ENCODE data around the gene TBC1D13.

Gene TBC1D13

DNA sequence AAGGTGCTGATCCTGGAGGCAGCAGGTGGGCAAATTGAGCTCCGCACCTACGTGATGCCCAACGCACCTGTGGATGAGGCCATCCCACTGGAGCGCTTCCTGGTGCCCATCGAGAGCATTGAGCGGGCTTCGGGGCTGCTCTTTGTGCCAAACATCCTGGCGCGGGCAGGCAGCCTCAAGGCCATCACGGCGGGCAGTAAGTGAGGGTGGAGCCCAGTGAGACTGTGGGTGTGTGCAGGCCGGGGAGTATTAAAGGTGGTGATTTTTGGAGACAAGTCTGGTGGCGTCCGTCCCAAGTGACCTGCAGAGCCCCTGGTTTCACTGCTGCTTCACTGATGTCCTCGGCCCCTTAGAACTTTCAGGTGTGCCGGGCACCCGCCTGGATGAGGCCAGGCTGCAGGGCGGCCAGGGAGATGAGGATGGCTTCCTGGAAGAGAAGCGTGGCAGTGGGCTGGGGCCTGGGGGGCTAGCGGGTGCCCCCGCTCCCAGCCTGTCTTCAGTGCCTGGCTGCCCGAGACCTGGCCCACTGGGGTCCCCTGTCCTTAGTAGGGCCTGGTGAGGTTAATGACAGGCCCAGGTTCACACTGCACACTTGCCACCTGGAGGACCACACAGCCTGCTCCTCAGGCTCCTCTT, 35.5 kb downstream of the TBC1D13 start:
- CTCF ChIA-PET, result no interaction called here
- no peak for TF ChIP-seq CTCF (IDR thresholded peaks at IDR 0.05; ENCODE audit: insufficient read depth, low read length, missing control alignments)
- POLR2A ChIA-PET, result no interaction called here
- DNase-seq (ENCODE audit: low read depth, low spot score), result no peak
- H3K4me3 ChIP-seq (ENCODE audit: low read depth, low read length), result no peak overlapping the region

- ChIA-PET CTCF (no interaction called here), POLR2A (no interaction called here)
- DNase-seq (ENCODE audit: low read depth, low spot score), result no peak
- no peak overlapping the region for H3K4me3 ChIP-seq (ENCODE audit: low read depth, low read length)
- TF ChIP-seq CTCF (IDR thresholded peaks at IDR 0.05; ENCODE audit: insufficient read depth, low read length, missing control alignments), result no peak
Observed at GRCh38 chr9:128823362-128823902, 36.4 kb downstream of the TBC1D13 start.

GRCh38 chr9:128823903-128824406, 36.9 kb downstream of the TBC1D13 start:
- TF ChIP-seq CTCF (IDR thresholded peaks at IDR 0.05; ENCODE audit: insufficient read depth, low read length, missing control alignments), result no peak
- no peak for DNase-seq (ENCODE audit: low read depth, low spot score)
- CTCF ChIA-PET, result no interaction called here
- POLR2A ChIA-PET, result no interaction called here
- H3K4me3 ChIP-seq (ENCODE audit: low read depth, low read length), result no peak overlapping the region

GRCh38 chr9:128824911-128825310, 37.9 kb downstream of the TBC1D13 start:
- POLR2A ChIA-PET, result no interaction called here
- no peak for DNase-seq (ENCODE audit: low read depth, low spot score)
- CTCF ChIA-PET, result no interaction called here
- TF ChIP-seq CTCF (IDR thresholded peaks at IDR 0.05; ENCODE audit: insufficient read depth, low read length, missing control alignments), result no peak
- H3K4me3 ChIP-seq (ENCODE audit: low read depth, low read length), result no peak overlapping the region

DNA sequence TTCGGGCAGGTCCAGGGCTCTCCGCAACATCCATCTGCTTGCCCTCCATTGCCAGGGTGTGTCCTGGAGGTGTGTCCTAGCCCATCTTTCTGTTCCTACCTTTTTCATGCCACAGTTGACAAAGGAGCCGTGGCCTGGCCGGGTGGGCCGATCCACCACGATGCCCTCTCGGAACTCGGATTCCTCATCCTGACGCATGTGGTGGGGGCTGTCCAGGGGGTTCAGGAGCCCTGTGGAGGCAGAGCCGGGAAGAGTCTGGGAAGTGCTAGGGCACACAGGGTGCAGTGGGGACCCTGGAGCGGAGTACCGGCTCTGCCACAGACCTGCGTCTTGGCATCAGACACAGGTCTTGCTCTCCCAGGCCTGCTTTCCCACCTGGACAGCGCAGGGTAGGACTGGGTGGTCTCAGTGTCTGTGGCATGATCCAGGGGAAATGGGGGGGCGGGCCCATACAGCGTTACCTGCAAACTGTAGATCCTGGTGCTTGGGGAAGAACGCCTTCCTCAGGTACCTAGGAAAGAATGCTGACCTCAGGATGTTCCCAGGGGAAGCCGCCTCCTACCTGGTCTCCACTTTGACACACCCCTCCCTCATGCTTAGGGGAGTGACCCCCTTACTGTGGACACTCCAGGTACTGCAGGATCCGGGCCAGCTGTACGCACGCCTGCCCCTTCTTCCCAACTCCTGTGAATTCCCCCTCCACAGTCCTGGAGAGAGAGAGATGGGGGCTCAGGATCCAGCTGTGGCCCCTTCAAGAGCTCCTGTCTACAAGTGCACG, 39.1 kb downstream of the TBC1D13 start:
- no peak overlapping the region for H3K4me3 ChIP-seq (ENCODE audit: low read depth, low read length)
- ChIA-PET POLR2A (no interaction called here), CTCF (interaction anchor here (1.9 to 4.9 kb wide), 2 partner anchors 7 to 93 kb away, joined by 4 to 67 read pairs; partner anchors contain the start of gene ENDOG)
- DNase-seq (ENCODE audit: low read depth, low spot score), result no peak
- TF ChIP-seq CTCF (IDR thresholded peaks at IDR 0.05; ENCODE audit: insufficient read depth, low read length, missing control alignments), result no peak

DNA sequence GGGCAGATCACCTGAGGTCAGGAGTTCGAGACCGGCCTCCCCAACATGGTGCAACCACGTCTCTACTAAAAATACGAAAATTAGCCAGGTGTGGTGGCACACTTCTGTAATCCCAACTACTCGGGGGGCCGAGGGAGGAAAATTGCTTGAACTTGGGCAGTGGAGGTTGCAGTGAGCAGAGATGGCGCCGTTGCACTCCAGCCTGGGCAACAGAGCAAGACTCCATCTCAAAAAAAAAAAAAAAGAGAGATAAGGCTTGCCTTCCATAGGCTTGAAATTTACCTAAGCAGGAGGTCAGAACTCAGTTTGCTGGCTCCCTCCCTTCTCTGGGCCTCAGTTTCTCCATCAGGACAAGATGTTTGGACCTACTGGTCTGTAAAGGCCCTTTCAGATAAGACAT, 41.2 kb downstream of the TBC1D13 start:
- TF ChIP-seq CTCF (IDR thresholded peaks at IDR 0.05; ENCODE audit: insufficient read depth, low read length, missing control alignments), result no peak
- peak overlapping the region; percentile 89; the same call in 1 of the 2 replicates for H3K4me3 ChIP-seq (ENCODE audit: low read depth, low read length)
- CTCF ChIA-PET, result interaction anchor here (1.9 to 4.9 kb wide), 2 partner anchors 9 to 95 kb away, joined by 4 to 67 read pairs; partner anchors contain the start of gene ENDOG
- POLR2A ChIA-PET, result no interaction called here
- DNase-seq (ENCODE audit: low read depth, low spot score), result no peak

Data from AG04449 (cell line).